Activated CD8-positive, alpha-beta memory T cell treated with anti-CD3 and anti-CD28 coated beads for 24 hours (primary cell): ENCODE results near the gene KRTAP4-12.
"Not testable (repeated sequence)": the region's sequence is repeated elsewhere in the genome, so short reads cannot be mapped to it uniquely, and the experiment has no call there.

Experiments used
- DNase-seq: peaks from one replicate; pipeline ENCODE4 v3.0.0-alpha.2; 2020

The KRTAP4-12 gene

GRCh38 chr17:41084100-41084856, 39.7 kb downstream of the KRTAP4-12 start, which contains the start of gene KRTAP4-7:
Gene KRTAP4-7, plus strand, starts transcription at chr17:41084150. Its CDS starts 57 bp downstream, at chr17:41084207.
- DNase-seq = not testable (repeated sequence)

- not testable (repeated sequence) for DNase-seq
These were observed 40.6 kb downstream of the KRTAP4-12 start for GRCh38 chr17:41083427-41083826.

- no peak for DNase-seq
These were observed 41.4 kb downstream of the KRTAP4-12 start for GRCh38 chr17:41082626-41083025.

GRCh38 chr17:41076788-41077187, 47.2 kb downstream of the KRTAP4-12 start:
- no peak for DNase-seq

GRCh38 chr17:41073676-41074075, 50.3 kb downstream of the KRTAP4-12 start:
- no peak for DNase-seq
